NCI-H82 (cell line): ENCODE measurements around the gene DRD5.
A peak's percentile ranks its signal among the peaks of the same experiment; 100 is the strongest.
"Not testable (repeated sequence)": the region's sequence is repeated elsewhere in the genome, so short reads cannot be mapped to it uniquely, and the experiment has no call there.

ENCODE experiments used
- DNase-seq: peaks from one replicate; lab custom pipeline; 2025; lab: John Stamatoyannopoulos, UW

The DRD5 gene

DNA sequence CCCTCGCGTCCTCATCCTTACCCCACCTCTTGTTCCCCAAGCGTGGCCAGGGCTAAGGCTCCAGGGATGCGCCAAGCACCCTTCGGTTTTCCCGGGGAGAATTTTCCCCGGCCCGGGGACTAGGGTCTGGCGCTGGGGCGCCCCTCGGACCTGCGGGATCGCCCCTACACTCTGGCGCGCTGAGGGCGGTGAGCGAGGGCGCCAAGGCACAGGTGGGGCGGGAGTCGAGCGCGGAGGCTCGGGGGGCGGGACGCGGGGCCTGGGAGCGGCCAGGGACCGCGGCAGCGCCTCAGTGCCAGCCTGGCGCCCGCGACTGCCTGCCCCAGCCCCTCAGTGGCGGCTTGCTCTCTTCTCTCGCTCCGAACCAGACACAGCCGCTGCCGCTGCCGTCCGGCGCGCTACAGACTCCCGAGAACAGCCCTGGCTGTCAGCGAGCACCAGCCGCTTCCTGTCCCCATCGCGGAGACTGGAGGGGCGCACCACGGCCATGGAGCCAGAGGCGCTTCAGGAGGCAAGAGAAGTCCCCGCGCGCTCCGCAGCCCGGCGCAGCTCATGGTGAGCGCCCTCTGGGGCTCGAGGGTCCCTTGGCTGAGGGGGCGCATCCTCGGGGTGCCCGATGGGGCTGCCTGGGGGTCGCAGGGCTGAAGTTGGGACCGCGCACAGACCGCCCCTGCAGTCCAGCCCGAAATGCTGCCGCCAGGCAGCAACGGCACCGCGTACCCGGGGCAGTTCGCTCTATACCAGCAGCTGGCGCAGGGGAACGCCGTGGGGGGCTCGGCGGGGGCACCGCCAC is at the start of gene DRD5:
DRD5 (plus strand) TSS at position 292 of the 793 bp plus-strand sequence; CDS start at position 688, 396 bp downstream.
- DNase-seq: no peak

DNA sequence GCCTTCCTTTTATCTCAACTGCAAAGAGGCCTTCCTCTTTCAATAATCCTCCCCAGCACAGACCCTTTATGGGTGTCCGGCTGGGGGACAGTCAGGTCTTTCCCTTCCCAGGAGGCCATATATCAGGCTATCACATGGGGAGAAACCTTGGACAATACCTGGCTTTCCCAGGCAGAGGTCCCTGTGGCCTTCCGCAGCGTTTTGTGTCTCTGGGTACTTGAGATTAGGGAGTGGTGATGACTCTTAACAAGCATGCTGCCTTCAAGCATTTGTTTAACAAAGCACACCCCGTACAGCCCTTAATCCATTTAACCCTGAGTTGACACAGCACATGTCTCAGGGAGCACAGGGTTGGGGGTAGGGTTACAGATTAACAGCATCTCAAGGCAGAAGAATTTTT is 49.2 kb upstream of the DRD5 start:
- DNase-seq: peak; percentile 75

DNA sequence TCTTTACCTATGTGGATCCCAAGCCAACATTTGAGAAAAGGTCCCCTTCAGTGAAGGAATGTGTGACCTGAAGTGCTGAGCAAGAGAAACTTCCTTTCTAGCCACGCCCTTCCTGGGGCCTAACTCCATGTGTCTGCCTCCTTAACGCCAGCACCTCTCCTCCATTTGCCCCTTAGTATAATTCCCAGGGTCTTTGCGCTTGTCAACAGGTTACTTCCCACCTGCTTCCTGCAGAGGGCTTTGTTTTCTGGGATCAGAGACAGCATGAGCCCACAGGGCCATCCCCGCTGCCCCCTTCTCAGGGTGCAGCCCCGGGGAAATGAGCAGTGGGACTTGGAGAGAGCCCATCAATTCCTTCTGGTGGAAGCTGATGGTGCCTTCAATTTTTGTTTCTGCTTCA is 45.9 kb upstream of the DRD5 start:
- DNase-seq: peak; percentile 31

DNA sequence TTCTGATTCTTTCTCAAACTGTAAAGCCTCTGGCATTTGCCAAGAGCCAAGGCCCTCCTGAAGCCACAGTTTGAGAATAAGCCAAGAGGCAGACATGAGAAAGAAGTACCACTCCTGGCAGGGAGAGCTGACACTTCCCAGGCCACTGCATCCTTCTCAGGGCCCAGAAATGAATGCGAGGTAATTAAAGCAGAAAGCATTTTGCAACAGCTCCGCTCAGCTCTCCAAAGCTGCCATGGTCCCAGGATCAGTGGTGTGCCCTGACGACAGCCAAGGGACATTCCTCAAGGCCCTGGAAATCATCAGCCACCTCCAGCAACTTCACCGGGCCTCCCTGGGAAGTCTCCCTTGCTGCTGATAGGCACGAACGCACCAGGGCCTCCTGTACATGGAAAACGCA is 44.2 kb upstream of the DRD5 start:
- DNase-seq: not testable (repeated sequence)

DNA sequence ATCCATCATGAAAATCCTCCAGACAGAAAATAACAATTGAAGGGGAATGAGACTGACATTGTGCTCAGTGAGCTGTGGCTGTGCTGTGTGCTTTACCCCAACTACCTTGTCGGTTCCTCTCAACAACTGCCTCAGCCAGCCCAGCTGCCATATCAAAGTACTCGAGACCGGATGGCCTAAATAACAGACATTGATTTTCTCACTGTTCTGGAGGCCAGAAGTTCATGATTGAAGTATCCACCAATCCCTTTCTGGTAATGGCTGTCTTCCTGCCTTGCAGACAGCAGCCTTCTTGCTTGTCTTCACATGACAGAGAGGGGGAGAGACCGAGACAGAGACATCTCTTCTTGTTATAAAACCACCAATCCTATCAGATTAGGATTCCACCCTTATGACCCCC is 37.6 kb upstream of the DRD5 start:
- not testable (repeated sequence) for DNase-seq

DNA sequence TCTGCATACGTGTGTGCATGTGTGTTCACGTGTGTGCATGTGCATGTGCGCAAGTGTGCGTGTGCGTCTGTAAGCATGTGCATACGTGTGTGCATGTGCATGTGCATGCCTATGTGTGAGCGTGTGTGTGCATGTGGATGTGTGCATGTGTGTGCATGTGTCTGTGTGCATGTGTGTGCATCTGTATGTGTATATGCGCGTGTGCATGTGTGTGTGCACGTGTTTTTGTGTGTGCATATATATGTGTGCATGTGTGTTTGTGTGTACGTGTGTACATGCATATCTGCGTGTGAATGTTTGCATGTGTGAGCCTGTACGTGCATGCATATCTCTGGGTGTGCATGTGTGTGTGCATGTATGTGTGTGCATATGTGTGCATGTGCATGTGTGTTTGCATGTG is 35.7 kb upstream of the DRD5 start:
- no peak for DNase-seq

DNA sequence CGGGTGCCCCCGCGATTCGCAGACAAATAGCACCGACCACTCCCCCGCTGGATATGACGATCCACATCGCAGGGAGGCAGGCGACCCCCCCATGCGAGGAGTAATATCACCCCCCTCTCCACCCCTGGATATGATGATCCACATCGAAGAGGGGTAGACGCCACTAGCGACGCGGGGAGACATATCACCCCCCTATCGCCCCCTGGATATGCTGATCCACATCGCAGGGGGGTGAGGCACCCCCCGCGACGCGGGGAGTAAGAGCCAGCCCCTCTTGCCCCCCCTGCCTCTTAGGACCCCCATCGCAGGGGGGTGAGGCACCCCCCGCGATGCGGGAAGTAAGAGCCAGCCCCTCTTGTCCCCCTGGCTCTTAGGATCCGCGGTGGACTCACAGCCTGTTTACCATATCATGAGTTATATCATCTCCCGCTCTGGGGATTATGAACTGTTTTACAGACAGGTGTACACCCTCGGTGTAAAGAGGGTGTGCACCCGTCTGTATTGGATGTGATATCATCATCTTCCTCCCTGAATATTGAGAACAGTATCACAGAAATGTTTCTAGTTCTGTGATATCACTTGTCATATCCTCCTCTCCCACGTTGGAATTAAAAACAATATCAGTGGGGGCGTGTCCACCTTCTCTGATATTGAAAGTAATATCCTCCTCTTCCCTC is 22.7 kb upstream of the DRD5 start:
- DNase-seq: no peak

DNA sequence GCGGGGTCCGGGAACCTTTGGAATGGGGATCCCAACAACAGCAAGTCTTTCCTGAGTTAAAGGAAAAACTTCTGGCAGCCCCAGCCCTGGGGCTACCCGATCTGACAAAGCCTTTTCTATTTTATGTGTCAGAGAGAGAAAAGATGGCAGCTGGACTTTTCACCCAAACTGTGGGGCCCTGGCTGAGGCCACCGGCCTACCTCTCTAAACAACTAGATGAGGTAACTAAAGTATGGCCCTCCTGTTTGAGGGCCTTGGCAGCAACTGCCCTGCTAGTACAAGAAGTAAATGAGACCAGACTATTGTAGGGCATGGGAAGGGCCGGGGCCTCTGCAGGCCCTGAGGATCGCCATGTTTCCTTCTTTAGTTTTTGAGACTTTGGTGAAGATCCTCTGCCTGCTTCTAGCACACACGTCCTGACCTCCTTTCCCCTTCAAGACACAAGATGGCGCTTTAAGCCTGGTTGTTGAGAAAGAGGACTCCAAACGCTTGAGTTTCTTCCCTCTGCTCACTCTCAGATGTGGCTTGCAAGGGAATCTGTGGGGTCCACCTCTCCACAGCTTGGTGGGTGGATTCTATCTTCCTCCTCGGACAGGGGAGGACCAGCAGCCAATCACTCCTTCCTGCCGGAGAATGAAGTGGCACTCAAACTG is 18.5 kb upstream of the DRD5 start:
- DNase-seq: peak; percentile 81

DNA sequence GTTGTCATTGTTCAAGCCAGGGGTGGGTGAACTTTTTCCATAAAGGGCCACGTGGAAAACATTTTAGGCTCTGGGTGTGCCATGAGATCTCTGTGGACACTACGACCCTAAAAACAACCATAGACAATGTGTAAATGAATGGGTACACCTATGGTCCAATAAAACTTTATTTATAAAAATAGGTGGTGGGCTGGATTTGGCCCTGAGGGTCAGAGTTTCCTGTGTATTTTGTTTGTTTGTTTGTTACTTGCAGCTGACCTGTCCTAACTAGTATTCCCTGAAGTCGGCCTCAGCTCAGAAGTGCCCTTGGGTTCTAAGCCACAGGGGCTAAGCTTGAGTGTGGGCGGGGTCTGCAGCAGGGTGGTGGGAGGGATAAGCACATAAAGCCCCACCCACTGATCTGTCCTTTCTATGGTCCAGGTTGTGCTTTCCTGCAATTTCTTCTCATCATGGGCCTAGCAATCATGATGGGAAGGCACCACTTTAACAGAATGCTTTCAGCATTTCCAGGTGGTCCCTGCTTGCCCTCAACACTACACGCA is 17.2 kb upstream of the DRD5 start:
- no peak for DNase-seq

DNA sequence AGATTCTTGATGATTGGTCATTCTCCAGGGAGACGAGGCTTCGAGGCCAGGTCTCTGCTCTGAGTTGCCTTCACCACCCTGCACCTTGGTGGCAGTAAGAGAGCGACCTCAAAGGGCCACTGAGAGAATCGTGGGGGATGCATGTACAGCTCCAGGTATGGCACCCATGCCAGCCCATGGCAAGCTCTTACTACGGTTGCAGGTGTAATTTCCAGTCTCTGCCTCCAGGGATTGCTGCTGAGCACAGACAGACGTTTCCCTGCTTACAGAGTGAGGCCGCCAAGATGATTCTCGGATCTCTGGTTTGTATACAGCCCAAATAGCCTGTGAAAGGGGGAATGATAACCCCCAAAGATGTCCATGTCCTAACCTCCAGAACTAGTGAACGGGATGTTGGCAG is 16.3 kb upstream of the DRD5 start:
- peak; percentile 12 for DNase-seq

DNA sequence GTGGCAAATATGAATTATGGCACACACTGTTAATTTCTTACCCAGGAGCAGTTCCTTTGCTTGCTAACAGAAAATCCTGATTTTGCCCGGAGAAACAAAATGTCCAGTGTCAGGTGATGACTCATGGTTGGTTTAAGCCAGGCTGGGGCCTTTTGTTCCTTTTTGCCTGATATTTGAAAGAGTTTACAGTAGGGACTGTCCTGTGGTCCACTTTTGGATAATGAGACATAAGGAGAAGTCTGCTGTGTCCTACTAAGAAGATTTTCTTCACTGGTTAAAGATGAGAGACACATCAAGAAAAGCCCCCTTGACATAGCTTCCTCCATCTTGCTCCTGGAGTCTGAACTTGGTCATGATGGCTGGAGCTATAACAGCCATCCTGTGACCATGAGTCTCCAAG is 12.1 kb upstream of the DRD5 start:
- no peak for DNase-seq

DNA sequence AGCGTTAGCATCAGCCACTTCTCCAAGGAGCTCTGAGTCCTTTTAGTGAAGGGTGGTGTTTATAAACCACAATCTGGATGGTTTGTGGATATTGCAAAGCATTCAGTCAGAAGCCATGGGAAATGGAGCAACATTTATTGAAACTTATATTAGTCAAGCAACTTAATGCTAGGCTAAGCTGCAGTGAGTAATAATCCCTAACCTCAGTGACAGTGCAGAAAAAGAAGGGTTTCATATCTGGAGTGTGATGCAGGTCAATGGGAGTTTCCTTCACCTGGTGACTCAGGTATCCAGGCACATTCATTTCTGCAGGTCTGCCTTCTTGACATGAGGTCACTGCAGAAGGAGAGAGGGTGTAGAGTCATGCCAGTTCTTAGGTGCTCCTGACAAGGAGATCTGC is 10.4 kb upstream of the DRD5 start:
- DNase-seq: no peak

DNA sequence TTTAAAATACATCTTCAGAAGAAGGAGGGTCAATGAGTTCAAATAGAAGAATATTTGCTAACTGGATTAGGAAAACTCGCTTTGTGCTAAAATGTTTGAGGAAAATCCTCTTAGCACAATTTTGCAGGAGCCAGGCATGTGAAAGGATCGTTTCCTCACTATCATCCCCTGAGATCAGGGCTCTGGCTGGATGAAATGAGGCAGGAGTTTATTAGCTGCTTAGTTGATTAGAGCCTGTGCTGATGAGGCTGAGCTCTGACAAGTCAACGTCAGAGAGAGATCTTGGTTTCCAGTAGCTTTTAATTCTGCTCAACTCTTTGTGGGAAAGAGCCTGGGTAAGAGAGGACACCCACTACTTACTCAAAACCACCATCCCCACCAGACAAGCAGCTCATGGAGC is 8.0 kb upstream of the DRD5 start:
- DNase-seq: peak; percentile 53

DNA sequence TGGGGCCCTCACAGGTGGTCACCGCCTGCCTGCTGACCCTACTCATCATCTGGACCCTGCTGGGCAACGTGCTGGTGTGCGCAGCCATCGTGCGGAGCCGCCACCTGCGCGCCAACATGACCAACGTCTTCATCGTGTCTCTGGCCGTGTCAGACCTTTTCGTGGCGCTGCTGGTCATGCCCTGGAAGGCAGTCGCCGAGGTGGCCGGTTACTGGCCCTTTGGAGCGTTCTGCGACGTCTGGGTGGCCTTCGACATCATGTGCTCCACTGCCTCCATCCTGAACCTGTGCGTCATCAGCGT is 652 bp downstream of the DRD5 start:
- no peak for DNase-seq

DNA sequence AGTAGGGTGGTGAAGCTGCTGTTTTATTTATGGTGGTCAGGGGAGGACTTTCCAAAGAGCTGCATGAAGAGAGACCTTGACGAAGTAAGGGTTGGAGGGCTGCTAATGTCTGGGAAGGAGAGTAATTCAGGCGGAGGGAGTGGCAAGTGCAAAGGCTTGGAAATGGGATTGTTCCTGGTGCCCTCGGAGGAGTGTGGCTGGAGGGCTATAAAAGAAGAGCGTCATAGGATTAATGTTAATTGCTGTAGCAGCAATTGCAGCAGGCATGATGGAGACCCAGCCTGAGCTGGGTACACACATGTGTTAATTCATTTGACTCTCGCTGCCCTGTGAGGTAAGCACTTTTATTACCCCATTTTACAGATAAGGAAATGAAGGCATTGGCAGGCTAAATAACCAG is 4.5 kb downstream of the DRD5 start:
- peak; percentile 11 for DNase-seq

DNA sequence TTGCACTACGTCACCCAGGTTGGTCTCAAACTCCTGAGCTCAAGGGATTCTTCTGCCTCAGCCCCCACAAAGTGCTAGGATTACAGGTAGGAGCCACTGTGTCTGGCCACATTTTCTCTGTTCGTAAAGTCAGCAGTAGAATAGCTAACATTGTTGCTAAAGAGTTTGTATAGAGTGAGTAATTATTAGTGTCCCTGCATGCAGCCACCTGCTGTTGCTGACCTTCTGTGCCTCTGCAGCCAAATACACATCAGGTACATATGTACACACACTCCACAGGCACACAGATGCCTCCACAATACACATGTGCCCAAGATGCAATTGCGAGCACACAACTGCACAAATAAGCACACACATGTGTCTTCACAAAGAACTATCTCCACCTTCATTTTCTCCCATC is 10.9 kb downstream of the DRD5 start:
- DNase-seq: no peak

DNA sequence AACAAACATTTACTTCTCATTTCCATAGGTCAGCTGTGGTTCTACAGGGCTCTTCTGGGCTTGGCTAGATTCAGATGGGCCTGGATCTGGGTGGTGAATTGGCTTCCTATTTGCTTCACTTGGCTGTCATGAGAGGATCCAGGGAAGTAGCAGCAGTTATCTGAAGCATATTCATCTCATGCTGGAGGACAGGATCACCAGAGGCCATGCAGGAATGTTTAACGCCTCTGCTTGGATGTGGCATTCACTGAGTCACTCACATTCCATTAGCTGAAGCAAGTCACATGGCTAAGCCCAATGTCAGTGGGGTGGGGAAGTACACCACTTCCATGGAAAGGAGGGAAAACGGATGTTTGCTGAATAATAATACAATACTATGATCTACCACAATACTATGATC is 15.2 kb downstream of the DRD5 start:
- DNase-seq: not testable (repeated sequence)

DNA sequence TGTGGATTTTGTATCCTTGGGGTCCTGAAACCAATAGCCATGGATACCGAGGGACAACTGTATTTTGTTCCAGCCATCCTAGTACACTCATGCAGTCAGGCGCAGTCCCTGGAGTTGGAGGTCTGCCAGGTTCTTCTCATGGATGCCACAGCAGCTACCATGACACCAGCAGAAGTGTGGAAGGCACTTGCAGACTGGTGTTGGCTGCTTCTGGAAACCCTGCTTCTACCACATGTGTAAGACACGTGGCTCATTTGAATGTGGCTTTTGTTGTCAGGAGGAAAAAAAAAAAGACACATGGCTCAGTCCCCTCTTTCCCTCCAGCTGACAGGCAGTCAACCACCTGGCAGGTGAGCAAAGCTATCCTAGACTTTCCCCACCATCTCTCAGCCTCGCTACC is 19.4 kb downstream of the DRD5 start:
- no peak for DNase-seq

DNA sequence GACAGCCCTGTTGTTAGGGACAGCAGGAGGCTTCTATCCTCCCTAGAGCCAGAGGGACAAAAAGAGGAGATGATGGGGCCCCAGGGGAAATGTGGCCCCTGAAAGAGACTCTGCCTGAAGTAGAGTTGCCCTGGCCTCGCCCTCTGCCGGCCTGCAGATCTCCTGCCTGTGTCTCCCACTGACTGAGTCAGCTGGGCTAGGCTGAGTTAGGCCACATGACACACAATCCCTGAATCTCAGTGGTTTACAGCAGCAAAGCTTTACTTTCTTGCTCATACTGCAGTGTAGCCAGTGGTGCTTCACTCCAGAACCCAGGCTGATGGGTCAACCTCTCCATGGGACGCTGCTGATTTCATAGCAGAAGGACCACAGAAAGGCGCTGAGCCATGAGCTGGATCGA is 23.5 kb downstream of the DRD5 start:
- no peak for DNase-seq

DNA sequence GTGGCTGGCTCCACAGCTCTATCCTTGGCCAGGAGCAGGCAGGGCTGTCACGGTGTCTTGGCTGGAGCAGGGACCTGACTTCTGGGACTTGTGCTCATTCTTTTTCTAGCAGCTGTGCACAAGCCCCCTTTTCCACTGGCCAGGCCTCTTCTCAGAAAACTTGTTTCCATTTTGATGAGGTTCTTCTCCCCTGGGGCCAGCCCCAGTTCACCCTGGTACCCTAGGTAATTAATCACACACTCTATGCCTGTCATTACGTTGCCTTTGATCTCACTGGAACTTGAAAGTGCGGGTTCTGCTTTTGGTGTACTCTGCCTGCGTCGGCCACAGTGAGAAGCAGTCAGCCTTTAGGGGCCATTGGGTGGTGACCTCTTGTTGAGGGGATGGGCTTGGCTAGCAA is 26.6 kb downstream of the DRD5 start:
- DNase-seq: no peak

DNA sequence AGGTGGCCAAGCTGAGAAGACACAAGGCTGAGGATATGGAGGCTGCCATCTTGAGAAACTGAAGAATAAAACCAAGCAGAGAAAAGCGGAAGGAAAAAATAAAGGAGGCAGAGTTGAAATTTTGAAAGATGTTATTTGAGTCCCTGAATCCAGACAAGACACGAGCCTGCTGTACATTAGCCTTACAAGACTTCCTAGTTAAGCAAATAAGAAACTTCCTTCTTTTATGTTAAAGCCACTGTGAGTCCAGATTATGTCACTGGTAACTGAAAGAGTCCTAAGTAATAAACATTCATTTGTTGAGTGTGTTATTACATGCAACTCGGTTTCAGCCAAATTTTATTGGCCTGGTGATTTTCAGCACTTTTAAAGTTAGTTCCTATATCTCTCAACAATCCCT is 30.4 kb downstream of the DRD5 start:
- DNase-seq: no peak

DNA sequence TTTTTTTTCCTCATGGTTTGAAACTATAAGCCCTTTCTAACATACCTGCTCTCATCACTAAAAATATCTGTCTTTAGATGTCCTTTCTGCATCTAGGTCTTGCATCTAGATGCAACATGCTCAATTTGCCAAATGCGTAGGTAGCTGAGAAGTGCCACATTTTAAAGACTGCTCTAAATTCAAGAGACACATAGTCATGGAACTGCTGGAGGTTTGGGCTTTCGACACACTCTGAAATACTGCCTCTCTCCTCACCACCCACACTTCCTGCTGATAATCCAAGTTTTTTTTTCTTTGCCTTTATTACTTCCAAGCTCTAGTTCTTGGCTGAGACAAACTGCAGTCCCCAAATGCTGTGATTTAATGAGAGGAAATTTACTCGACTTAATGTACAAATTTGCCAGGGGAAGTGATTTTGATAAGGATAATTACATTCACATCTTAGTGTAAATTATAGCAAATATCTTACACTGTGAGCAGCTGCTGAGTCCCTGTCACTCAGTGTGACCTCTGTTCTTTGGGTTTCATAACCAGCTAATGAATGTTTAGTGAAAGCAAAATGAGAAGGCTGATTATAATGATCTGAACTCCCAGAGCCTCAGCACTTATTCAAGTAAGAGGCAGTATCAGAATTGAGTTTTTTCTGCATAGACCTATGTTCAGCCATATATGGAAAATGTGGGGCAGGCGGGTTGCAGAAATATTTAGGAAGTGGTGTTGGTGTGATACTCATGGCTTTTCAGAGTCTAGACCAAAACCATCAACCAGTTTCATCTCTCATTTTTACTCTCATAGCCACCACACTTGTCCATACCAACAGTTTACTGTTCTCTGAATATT is 31.3 kb downstream of the DRD5 start:
- DNase-seq: no peak
